ENCODE data around the gene MAN1C1. TPM values are rescaled to one million over a fixed set of nuclear protein-coding genes. Genes with fewer than 3 reads are reported as not detected.

The MAN1C1 gene
- total and polyA plus RNA-seq, 5 donors from 2014 or later: 3.1 to 15.1 (median 3.5) TPM

DNA sequence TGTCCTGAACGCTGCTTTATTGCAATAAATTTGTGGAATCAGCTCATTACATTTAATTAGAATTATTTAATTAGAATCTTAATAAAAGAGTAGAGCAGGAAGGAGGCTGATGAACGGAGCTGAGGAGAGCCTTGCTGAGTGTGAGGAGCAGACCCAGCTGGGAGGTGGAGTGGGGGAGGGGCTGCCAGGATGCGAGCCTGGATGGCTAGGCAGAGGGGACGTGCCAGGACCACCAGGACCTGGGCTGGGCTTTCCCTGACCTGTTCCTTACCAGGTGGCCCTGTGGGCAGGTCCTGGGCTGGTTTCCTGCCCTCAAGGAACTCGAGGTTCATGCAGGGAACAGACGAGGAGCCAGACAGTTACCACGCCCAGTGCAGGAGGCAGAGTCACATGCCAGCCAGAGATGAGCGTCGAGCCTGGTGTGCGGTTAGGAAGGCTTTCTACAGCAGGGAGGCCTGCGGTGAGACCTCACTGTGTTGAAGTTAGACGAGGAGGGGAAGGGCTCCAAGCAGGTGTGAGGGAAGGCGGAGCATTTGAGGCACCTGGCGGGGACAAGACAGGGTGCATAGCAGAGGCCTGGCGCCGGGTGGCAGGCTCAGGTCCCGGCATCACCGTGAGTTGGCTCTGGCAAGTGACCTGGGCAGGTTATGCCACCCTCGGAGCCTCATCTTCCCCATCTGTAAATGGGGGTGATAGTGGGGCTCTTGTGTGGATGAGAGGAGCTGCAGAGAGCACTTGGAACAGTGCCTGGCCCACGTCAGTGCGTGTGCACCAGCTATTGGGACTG is 39.3 kb upstream of the MAN1C1 start:
- no peaks in the 10 kb centered on the region for H3K36me3 ChIP-seq (ENCODE audit: control insufficient read depth, insufficient read depth, low read length)
- H3K27ac ChIP-seq (ENCODE audit: insufficient read depth, low read length, poor library complexity, severe bottlenecking): no peak overlapping the region
- H3K4me1 Mint-ChIP-seq: peaks cover 0 to 25% (median 5%) of the 10 kb centered on the region in 4 donors
- H3K27me3 Mint-ChIP-seq: no peaks in the 10 kb centered on the region
- no peaks in the 10 kb centered on the region for H3K27me3 ChIP-seq (ENCODE audit: control insufficient read depth, insufficient read depth, low read length)
- peaks cover 4% of the 10 kb centered on the region for H3K36me3 Mint-ChIP-seq
- no peak overlapping the region for H3K4me3 Mint-ChIP-seq
- no peak for DNase-seq
- H3K4me3 ChIP-seq (ENCODE audit: low read depth, low read length): no peak overlapping the region
- H3K27ac Mint-ChIP-seq: no peak overlapping the region
- H3K9me3 ChIP-seq (ENCODE audit: control insufficient read depth in 2 of 2, low read length in 2 of 2): no peaks in the 10 kb centered on the region
- no peak for ATAC-seq (ENCODE audit: low read depth in 2 of 2)
- no peaks in the 10 kb centered on the region for H3K9me3 Mint-ChIP-seq
- peaks cover 9% of the 10 kb centered on the region for H3K4me1 ChIP-seq (ENCODE audit: control insufficient read depth, insufficient read depth, low read length, poor library complexity, severe bottlenecking)

DNA sequence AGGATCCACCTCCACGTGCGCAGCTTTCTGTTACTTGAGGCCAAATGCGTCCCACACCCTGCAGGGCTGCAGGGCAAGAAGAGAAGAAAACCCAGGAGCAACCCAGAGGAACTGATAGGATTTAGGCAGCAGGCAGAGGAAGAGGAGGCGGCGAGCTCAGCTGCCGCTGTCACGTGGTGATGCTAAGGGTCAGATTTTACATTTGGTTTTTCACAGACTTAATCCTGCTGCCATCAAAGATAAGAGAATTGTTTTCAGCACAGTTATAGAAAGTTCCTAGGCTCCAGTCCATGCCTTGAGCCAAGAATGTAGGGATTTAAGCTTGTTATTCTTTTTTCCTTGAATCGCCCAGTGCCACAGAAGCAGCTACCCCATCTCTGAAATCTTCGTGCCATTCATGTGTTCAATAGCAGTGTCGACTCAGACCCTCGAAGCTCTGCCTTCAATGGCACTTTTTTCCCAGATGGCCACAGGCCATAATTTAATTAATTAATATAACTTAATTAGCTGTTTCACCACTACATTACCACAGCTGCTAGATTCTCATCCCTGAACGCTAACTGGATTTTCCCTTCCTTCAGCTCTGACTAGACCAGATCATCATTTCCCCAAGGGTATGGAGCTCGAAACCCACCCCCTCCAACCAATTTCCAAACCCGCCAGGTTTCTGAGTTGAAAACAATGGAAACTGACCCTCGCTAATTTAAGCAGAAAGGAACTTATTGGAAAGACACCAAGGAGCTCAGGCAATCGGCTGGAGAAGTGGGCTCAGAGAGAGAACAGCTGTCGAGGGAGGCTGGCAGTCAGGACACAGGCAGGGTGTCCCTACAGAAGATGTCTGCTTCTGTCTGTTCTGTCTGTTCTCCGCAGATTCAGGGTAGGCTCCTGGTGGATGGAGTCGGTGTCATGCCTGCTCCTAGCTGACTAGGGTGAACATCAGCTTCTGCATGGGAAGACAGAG is 37.0 kb upstream of the MAN1C1 start:
- Histone ChIP-seq H3K9me3 (ENCODE audit: control insufficient read depth in 2 of 2, low read length in 2 of 2) (no peaks in the 10 kb centered on the region), H3K4me1 (ENCODE audit: control insufficient read depth, insufficient read depth, low read length, poor library complexity, severe bottlenecking) (no peaks in the 10 kb centered on the region), H3K27me3 (ENCODE audit: control insufficient read depth, insufficient read depth, low read length) (no peaks in the 10 kb centered on the region), H3K36me3 (ENCODE audit: control insufficient read depth, insufficient read depth, low read length) (no peaks in the 10 kb centered on the region), H3K4me3 (ENCODE audit: low read depth, low read length) (no peak overlapping the region), H3K27ac (ENCODE audit: insufficient read depth, low read length, poor library complexity, severe bottlenecking) (no peak overlapping the region)
- no peaks in the 10 kb centered on the region for H3K27me3 Mint-ChIP-seq
- no peak for ATAC-seq (ENCODE audit: low read depth in 2 of 2)
- H3K4me1 Mint-ChIP-seq: peaks cover 0 to 9% (median 4%) of the 10 kb centered on the region in 4 donors
- no peaks in the 10 kb centered on the region for H3K9me3 Mint-ChIP-seq
- DNase-seq: no peak
- H3K4me3 Mint-ChIP-seq: no peak overlapping the region
- H3K27ac Mint-ChIP-seq: peak overlapping the region in 1 of 3 donors; percentile 56
- peaks cover 4% of the 10 kb centered on the region for H3K36me3 Mint-ChIP-seq

DNA sequence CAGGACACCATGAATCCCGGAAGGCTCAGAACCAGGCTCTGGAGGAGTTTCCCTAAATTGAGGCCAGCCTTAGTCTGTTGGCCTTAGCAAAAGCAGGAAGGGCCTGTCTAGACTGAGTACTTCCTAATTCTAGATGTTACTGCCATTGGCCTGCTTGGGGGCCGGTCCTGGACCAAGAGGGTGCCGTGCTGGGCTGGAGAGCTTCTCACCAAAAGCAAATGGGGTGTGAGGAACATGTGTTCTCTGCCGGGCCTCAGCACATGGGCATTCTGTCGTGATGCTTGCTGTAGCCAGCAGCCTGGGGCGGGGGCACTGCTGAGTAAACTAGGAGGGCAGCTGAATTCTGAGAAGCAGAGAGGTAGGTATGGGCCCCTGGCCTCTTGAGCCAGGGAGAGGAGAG is 35.7 kb upstream of the MAN1C1 start:
- DNase-seq (no peak), ATAC-seq (ENCODE audit: low read depth in 2 of 2) (no peak)
- Mint-ChIP-seq H3K4me1 (peaks cover 0 to 10% (median 5%) of the 10 kb centered on the region in 4 donors), H3K27ac (peak overlapping the region in 1 of 3 donors; percentile 15), H3K4me3 (no peak overlapping the region), H3K9me3 (no peaks in the 10 kb centered on the region), H3K36me3 (peaks cover 9% of the 10 kb centered on the region), H3K27me3 (no peaks in the 10 kb centered on the region)
- Histone ChIP-seq H3K4me3 (ENCODE audit: low read depth, low read length) (no peak overlapping the region), H3K36me3 (ENCODE audit: control insufficient read depth, insufficient read depth, low read length) (no peaks in the 10 kb centered on the region), H3K27me3 (ENCODE audit: control insufficient read depth, insufficient read depth, low read length) (no peaks in the 10 kb centered on the region), H3K27ac (ENCODE audit: insufficient read depth, low read length, poor library complexity, severe bottlenecking) (no peak overlapping the region), H3K4me1 (ENCODE audit: control insufficient read depth, insufficient read depth, low read length, poor library complexity, severe bottlenecking) (no peaks in the 10 kb centered on the region), H3K9me3 (ENCODE audit: control insufficient read depth in 2 of 2, low read length in 2 of 2) (no peaks in the 10 kb centered on the region)

DNA sequence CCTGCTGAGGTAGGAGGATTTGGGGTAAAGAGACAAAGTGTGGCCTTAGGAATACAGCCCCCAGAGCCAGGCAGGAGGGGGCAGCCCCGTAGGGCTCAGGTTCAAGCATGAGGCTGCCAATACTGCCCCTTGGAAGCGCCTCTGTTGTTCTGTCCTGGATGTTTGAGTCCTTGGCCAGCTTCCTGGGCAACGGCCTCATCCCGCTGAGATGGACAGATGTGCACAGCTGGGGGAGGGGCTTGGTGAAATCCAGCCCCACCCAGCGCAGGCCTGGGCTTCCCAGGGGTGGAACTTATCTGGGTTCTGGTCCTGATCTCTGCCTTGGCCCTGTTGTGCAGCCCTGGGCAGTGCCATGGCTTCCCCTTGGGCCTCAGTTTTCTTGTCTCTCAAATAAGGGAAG is 34.8 kb upstream of the MAN1C1 start:
- Histone ChIP-seq H3K4me1 (ENCODE audit: control insufficient read depth, insufficient read depth, low read length, poor library complexity, severe bottlenecking) (no peaks in the 10 kb centered on the region), H3K4me3 (ENCODE audit: low read depth, low read length) (no peak overlapping the region), H3K36me3 (ENCODE audit: control insufficient read depth, insufficient read depth, low read length) (no peaks in the 10 kb centered on the region), H3K27me3 (ENCODE audit: control insufficient read depth, insufficient read depth, low read length) (no peaks in the 10 kb centered on the region), H3K9me3 (ENCODE audit: control insufficient read depth in 2 of 2, low read length in 2 of 2) (no peaks in the 10 kb centered on the region), H3K27ac (ENCODE audit: insufficient read depth, low read length, poor library complexity, severe bottlenecking) (no peak overlapping the region)
- Mint-ChIP-seq H3K27me3 (no peaks in the 10 kb centered on the region), H3K9me3 (no peaks in the 10 kb centered on the region), H3K36me3 (peaks cover 9% of the 10 kb centered on the region), H3K4me1 (peaks cover 0 to 10% (median 5%) of the 10 kb centered on the region in 4 donors), H3K4me3 (no peak overlapping the region), H3K27ac (no peak overlapping the region)
- ATAC-seq (ENCODE audit: low read depth in 2 of 2) (no peak), DNase-seq (no peak)

DNA sequence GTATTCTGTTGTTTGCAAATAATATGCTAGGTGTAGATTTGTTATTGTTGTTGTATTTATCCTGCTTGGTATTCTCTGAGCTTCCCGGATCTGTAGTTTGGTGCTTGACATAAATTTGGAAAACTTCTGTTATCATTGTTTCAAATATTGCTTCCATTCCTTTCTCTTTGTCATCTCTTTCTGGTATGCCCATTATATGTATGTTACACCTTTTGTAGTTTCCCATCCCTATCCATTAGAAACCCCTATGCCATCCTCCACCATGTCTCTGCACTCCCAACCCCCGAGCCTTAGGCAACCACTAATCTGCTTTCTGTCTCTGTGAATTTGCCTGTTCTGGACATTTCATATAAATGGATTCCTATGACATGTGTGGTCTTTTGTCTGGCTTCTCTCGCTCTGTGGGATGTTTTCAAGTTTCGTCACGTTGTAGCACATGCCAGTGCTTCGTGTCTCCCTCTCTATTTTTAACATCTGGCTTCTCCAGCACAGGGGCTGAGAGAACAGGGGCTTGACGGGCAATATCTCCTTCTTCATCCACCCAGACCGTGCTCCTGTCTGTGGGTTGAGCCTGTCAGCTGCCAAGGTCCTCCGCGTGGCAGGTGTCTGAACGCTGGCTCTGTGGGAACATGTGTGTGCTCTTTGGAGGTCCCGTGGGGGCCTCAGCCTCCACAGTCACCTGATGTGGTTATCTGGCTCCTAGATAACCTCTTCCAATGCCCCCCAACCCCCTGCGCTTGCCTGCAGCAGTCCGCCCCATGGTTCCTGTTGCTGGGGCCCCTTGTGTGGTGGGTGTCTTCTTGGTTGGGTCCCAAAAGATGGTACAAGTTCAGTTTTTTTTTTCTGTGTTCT is 32.8 kb upstream of the MAN1C1 start:
- H3K9me3 ChIP-seq (ENCODE audit: control insufficient read depth in 2 of 2, low read length in 2 of 2): no peaks in the 10 kb centered on the region
- no peaks in the 10 kb centered on the region for H3K4me1 ChIP-seq (ENCODE audit: control insufficient read depth, insufficient read depth, low read length, poor library complexity, severe bottlenecking)
- no peak overlapping the region for H3K4me3 ChIP-seq (ENCODE audit: low read depth, low read length)
- H3K27ac ChIP-seq (ENCODE audit: insufficient read depth, low read length, poor library complexity, severe bottlenecking): no peak overlapping the region
- Mint-ChIP-seq H3K36me3 (peaks cover 9% of the 10 kb centered on the region), H3K27me3 (no peaks in the 10 kb centered on the region), H3K4me3 (no peak overlapping the region), H3K27ac (peak overlapping the region in 2 of 3 donors; percentile 18 to 61), H3K9me3 (no peaks in the 10 kb centered on the region), H3K4me1 (peaks cover 0 to 12% (median 5%) of the 10 kb centered on the region in 4 donors)
- no peaks in the 10 kb centered on the region for H3K27me3 ChIP-seq (ENCODE audit: control insufficient read depth, insufficient read depth, low read length)
- no peaks in the 10 kb centered on the region for H3K36me3 ChIP-seq (ENCODE audit: control insufficient read depth, insufficient read depth, low read length)
- no peak for DNase-seq
- no peak for ATAC-seq (ENCODE audit: low read depth in 2 of 2)

DNA sequence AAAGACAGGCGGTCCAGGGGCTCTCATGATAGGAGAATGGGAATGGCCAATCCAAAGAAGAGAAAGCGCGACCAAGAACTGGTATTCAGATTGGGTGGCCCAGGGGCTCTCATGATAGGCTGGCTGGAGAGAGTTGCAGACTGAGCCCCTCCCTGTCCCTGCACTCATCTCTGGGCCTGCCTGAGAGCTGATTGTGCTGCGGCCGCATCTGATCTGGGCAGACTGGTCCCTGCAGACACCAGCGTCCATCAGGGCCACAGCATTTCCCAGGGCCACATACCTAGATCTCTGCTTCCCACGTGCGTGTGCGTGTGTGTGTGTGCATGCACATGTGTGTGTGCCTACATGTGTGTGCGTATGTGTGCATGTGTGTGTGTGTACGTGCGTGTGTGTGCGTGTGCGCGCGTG is 30.4 kb upstream of the MAN1C1 start:
- H3K36me3 ChIP-seq (ENCODE audit: control insufficient read depth, insufficient read depth, low read length): no peaks in the 10 kb centered on the region

DNA sequence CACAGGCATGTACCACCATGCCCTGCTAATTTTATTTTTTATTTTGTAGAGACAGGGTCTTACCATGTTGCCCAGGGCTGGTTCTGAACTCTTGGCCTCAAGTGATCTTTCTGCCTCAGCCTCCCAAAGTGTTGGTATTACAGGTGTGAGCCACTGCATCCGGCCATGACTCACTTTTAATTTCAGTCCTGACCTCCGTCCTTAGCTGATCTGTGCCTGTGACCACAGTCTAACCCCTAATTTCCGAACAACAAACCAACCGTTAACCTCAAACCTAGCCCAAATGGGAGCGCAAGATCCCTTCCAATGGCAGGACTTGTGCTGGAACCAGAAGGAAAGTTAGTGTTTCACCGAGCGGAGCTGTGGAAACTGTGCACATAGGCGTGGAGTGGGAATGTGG is 29.3 kb upstream of the MAN1C1 start:
- H3K9me3 Mint-ChIP-seq: no peaks in the 10 kb centered on the region
- peaks cover 12% of the 10 kb centered on the region for H3K36me3 Mint-ChIP-seq
- H3K4me3 ChIP-seq (ENCODE audit: low read depth, low read length): no peak overlapping the region
- no peaks in the 10 kb centered on the region for H3K36me3 ChIP-seq (ENCODE audit: control insufficient read depth, insufficient read depth, low read length)
- H3K27me3 Mint-ChIP-seq: peaks cover 5% of the 10 kb centered on the region
- H3K27ac Mint-ChIP-seq: no peak overlapping the region
- H3K27me3 ChIP-seq (ENCODE audit: control insufficient read depth, insufficient read depth, low read length): no peaks in the 10 kb centered on the region
- DNase-seq: no peak
- H3K4me1 ChIP-seq (ENCODE audit: control insufficient read depth, insufficient read depth, low read length, poor library complexity, severe bottlenecking): peaks cover 8% of the 10 kb centered on the region
- ATAC-seq (ENCODE audit: low read depth in 2 of 2): no peak
- H3K27ac ChIP-seq (ENCODE audit: insufficient read depth, low read length, poor library complexity, severe bottlenecking): no peak overlapping the region
- peak overlapping the region in 1 of 4 donors; percentile 4 for H3K4me3 Mint-ChIP-seq
- H3K9me3 ChIP-seq (ENCODE audit: control insufficient read depth in 2 of 2, low read length in 2 of 2): no peaks in the 10 kb centered on the region
- peaks cover 7 to 19% (median 12%) of the 10 kb centered on the region in 4 donors for H3K4me1 Mint-ChIP-seq

More for the DNA sequence above, 30.4 kb upstream of the MAN1C1 start:
- peaks cover 12% of the 10 kb centered on the region for H3K36me3 Mint-ChIP-seq
- no peak overlapping the region for H3K27ac ChIP-seq (ENCODE audit: insufficient read depth, low read length, poor library complexity, severe bottlenecking)
- DNase-seq (no peak), ATAC-seq (ENCODE audit: low read depth in 2 of 2) (no peak)
- peaks cover 5% of the 10 kb centered on the region for H3K27me3 Mint-ChIP-seq
- no peaks in the 10 kb centered on the region for H3K9me3 Mint-ChIP-seq
- no peak overlapping the region for H3K4me3 Mint-ChIP-seq
- H3K27ac Mint-ChIP-seq: peak overlapping the region in 1 of 3 donors; percentile 23
- H3K27me3 ChIP-seq (ENCODE audit: control insufficient read depth, insufficient read depth, low read length): no peaks in the 10 kb centered on the region
- H3K4me1 ChIP-seq (ENCODE audit: control insufficient read depth, insufficient read depth, low read length, poor library complexity, severe bottlenecking): peaks cover 8% of the 10 kb centered on the region
- H3K9me3 ChIP-seq (ENCODE audit: control insufficient read depth in 2 of 2, low read length in 2 of 2): no peaks in the 10 kb centered on the region
- peaks cover 7 to 19% (median 12%) of the 10 kb centered on the region in 4 donors for H3K4me1 Mint-ChIP-seq
- H3K4me3 ChIP-seq (ENCODE audit: low read depth, low read length): no peak overlapping the region

Measured in CD4-positive, CD25-positive, alpha-beta regulatory T cell (primary cell).